Gastrocnemius medialis (tissue), 4 donors: ENCODE results near the gene BCL7B. TPM values are rescaled to one million over a fixed set of nuclear protein-coding genes. Genes with fewer than 3 reads are reported as not detected.
"Not testable (repeated sequence)": the region's sequence is repeated elsewhere in the genome, so short reads cannot be mapped to it uniquely, and the experiment has no call there.

Experiments
- ATAC-seq, 2 donors: fragments of 150-250 bp; one replicate each; pipeline ENCODE4 v1.9.1; 2016
- DNase-seq, 2 donors: peaks; one replicate each; pipeline ENCODE4 v3.0.0-alpha.2; 2019
- H3K27ac ChIP-seq, 4 donors: fragments of 200-600 bp; sonication (generic); 1 replicate in 1 of 4; 2 replicates in 3 of 4; pipeline ENCODE4 v1.5.1; 2016 to 2018; ENCODE audit warnings: mild to moderate bottlenecking in 2 of 4, moderate library complexity in 1 of 4
- H3K27me3 ChIP-seq, 3 donors: fragments of 200-600 bp; sonication (generic) in 2 of 3; 1 replicate in 1 of 3; 2 replicates in 2 of 3; pipeline versions ENCODE4 v1.5.1 to v1.6.0; 2016 to 2019; ENCODE audit warnings: mild to moderate bottlenecking in 1 of 3, moderate library complexity in 1 of 3
- H3K36me3 ChIP-seq, 2 donors: fragments of 200-600 bp; sonication (generic) in 1 of 2; one replicate each; pipeline ENCODE4 v1.5.1; 2017 to 2018
- H3K4me1 ChIP-seq, 2 donors: fragments of 200-600 bp; sonication (generic) in 1 of 2; one replicate each; pipeline ENCODE4 v1.5.1; 2016 to 2017; ENCODE audit warnings: mild to moderate bottlenecking in 2 of 2
- H3K4me3 ChIP-seq, 4 donors: fragments of 200-600 bp; sonication (generic) in 3 of 4; 1 replicate in 1 of 4; 2 replicates in 3 of 4; pipeline ENCODE4 v1.5.1; 2016 to 2019; ENCODE audit warnings: mild to moderate bottlenecking in 2 of 4
- H3K9me3 ChIP-seq, 3 donors: fragments of 200-600 bp; sonication (generic) in 2 of 3; 1 replicate in 1 of 3; 2 replicates in 2 of 3; pipeline ENCODE4 v1.5.1; 2016 to 2019
- POLR2A ChIP-seq, 2 donors: fragments of 450-650 bp; IDR thresholded peaks; one replicate each; pipeline ENCODE4 v1.6.1; 2017; ENCODE audit warnings: antibody characterized with exemption in 2 of 2, mild to moderate bottlenecking in 2 of 2, moderate library complexity in 2 of 2
- in situ Hi-C, 4 donors: fragments of 200-750 bp; cut with MboI; loops; one replicate each; pipeline versions ENCODE4 v1.15.0 to v1.8.0; 2017; ENCODE audit warnings: low sequenced_read_pairs in 4 of 4
- intact Hi-C: fragments of 100-400 bp; cut with DNase I; formaldehyde crosslinking; loops from one replicate; pipeline ENCODE4 v1.15.1; 2023; ENCODE audit warnings: low total_unique reads
- total RNA-seq, 4 donors: library from RNA; depleted of rRNA; stranded (reverse); fragments of >200 nt; gene quantifications; one replicate each; pipeline versions ENCODE4 v1.1.0 to v1.2.3, GENCODE V29; 2016
- TF ChIP-seq, protein P1 (sequence below), 5 experiments: fragments of 450-650 bp in 3 of 5; fragments of 200-600 bp in 2 of 5; sonication (generic) in 2 of 5; IDR thresholded peaks in 4 of 5; conservative IDR thresholded peaks in 1 of 5; 1 replicate in 4 of 5; 2 replicates in 1 of 5; pipeline ENCODE4 v1.5.1; 2016 to 2019; ENCODE audit warnings: antibody characterized with exemption in 5 of 5, mild to moderate bottlenecking in 3 of 5, moderate library complexity in 3 of 5

The BCL7B gene
- total RNA-seq, 4 donors from 2014 or later: 107 to 166 (median 119) TPM

DNA sequence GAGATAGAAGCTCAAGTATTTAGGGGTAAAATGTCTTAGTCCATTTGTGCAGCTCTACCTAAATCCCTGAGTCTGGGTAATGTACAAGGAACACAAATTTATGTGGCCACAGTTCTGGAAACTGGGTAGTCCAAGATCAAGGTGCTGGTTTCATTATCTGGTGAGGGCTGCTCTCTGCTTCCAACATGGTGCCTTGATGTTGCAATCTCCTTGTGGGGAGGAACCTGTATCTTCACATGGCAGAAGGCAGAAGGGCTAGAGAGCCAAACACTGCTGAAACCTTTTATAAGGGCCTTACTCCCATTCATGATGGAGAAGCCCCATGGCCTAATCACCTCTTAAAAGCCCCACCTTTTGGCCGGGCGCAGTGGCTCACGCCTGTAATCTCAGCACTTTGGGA lies 26.7 kb downstream of the BCL7B start:
- Histone ChIP-seq H3K27me3 (no peaks in the 10 kb centered on the region), H3K9me3 (no peaks in the 10 kb centered on the region), H3K4me3 (no peak overlapping the region), H3K27ac (no peak overlapping the region), H3K36me3 (peaks cover 0 to 10% of the 10 kb centered on the region in 2 donors), H3K4me1 (no peaks in the 10 kb centered on the region)
- DNase-seq: no peak
- no peak for TF ChIP-seq POLR2A (IDR thresholded peaks at IDR 0.05)
- TF ChIP-seq, protein P1, sequence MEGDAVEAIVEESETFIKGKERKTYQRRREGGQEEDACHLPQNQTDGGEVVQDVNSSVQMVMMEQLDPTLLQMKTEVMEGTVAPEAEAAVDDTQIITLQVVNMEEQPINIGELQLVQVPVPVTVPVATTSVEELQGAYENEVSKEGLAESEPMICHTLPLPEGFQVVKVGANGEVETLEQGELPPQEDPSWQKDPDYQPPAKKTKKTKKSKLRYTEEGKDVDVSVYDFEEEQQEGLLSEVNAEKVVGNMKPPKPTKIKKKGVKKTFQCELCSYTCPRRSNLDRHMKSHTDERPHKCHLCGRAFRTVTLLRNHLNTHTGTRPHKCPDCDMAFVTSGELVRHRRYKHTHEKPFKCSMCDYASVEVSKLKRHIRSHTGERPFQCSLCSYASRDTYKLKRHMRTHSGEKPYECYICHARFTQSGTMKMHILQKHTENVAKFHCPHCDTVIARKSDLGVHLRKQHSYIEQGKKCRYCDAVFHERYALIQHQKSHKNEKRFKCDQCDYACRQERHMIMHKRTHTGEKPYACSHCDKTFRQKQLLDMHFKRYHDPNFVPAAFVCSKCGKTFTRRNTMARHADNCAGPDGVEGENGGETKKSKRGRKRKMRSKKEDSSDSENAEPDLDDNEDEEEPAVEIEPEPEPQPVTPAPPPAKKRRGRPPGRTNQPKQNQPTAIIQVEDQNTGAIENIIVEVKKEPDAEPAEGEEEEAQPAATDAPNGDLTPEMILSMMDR (IDR thresholded peaks at IDR 0.05 in 4 of 5, conservative IDR thresholded peaks at IDR 0.05 in 1 of 5): no peak
- ATAC-seq: no peak
- in situ Hi-C loops (no loop called here), intact Hi-C loops (no loop called here)

DNA sequence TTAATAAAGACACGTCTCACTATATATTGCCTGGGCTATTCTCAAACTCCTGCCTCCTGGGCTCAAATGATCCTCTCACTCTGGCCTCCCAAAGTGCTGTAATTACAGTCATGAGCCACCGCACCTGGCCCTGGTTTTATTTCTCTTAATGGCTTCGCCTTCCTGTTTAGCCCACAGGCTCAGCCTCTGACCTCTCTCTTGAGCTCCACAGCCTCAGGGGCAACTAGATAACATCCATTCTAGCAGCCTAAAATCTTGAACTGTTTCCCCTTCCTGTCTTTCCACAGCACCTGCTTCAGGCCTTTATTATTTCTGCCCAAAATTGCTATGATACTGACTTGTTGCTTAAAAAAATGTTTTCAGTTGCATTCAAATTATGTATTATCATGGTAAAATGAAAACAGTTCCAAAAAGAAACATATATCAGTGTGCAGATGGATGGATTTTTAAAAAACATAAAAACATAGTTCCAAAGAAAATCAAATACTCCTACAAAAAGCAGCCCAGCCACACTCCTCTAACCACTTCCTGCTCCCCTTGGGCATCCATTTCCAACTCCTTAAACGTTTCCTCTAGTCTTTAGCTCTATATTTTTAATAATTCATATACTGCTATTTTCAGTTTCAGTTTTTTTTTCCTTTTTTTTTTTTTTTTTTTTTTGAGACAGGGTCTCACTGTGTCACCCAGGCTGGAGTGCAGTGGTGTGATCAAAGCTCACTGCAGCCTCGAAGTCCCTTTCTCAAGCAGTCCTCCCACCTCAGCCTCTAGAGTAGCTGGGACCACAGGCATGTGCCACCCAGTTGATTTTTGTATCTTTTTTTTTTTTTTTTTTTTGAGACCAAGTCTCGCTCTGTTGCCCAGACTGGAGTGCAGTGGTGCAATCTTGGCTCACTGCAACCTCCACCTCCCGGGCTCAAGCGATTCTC lies 30.3 kb downstream of the BCL7B start:
- Histone ChIP-seq H3K36me3 (no peaks in the 10 kb centered on the region), H3K27ac (peak overlapping the region in 1 of 4 donors; percentile 18), H3K9me3 (no peaks in the 10 kb centered on the region), H3K27me3 (no peaks in the 10 kb centered on the region), H3K4me3 (no peak overlapping the region), H3K4me1 (peaks cover 0 to 6% of the 10 kb centered on the region in 2 donors)
- in situ Hi-C loops (no loop called here), intact Hi-C loops (no loop called here)
- no peak for TF ChIP-seq POLR2A (IDR thresholded peaks at IDR 0.05)
- TF ChIP-seq, protein P1 (IDR thresholded peaks at IDR 0.05 in 4 of 5, conservative IDR thresholded peaks at IDR 0.05 in 1 of 5): no peak
- ATAC-seq: no peak
- DNase-seq: no peak

DNA sequence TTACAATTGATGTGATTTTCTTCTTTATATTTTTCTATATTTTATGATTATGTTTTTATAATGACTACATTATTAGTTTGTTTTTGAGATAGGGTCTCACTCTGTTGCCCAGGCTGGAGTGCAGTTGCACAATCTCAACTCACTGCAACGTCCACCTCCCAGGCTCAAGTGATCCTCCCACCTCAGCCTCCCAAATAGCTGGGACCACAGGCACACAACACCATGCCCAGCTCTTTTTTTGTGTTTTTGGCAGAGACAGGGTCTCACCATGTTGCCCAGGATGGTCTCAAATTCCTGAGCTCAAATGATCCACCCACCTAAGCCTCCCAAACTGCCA lies 31.4 kb downstream of the BCL7B start:
- intact Hi-C loops, ATAC-seq: not testable (repeated sequence)

DNA sequence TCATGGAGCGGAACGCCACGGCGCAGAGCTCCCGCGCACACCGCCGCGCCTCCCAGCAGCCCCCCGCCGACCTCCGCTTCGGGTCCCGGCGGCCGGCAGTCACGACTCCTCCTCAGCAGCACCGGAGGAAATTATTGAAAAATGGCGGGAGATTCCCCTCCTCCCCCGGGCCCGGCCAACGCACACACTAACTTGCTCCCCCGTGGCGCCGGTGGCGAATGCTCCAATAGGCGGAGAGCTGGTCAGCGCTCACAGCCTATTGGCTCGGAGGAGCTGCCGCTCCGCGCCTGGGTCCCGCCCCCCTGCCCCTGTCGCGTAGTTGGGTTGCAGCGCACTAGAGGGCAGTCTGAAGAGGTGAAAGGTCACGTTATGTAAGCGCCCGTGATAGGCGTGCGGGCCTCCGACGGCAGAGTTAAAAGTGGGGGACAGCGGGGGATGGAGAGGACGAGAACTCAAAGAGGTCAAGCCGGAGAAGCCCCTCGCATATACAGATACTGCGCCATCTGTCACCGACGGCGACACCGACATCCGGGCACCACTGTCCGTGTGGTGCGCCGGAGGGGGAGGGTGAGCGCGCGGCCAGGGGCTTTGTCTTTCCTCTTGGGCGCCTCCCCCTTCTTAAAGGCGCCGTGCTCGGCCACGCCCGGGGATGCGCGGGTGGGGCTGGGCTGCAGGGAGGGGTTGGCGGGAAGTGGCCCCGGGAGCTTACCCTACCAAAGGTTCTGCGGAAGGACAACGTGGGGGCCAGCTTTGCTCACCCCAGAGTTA lies 35.2 kb downstream of the BCL7B start, which contains the start of gene BAZ1B:
TSS of gene BAZ1B (minus strand) at position 189 of the 768 bp plus-strand sequence. CDS start 360 bp downstream, outside the sequence.
- Histone ChIP-seq H3K27ac (peak within 1 kb of the TSS; percentile 88 to 97 (median 94)), H3K4me1 (peaks cover 32 to 41% of the 10 kb centered on the region in 2 donors), H3K36me3 (no peaks in the 10 kb centered on the region), H3K27me3 (no peaks in the 10 kb centered on the region), H3K9me3 (no peaks in the 10 kb centered on the region), H3K4me3 (peak within 1 kb of the TSS; percentile 70 to 84 (median 80))
- peak; percentile 83 to 91 for TF ChIP-seq POLR2A (IDR thresholded peaks at IDR 0.05)
- TF ChIP-seq, protein P1 (IDR thresholded peaks at IDR 0.05 in 4 of 5, conservative IDR thresholded peaks at IDR 0.05 in 1 of 5): peak in 3 of 5 experiments; percentile 19 to 28 (median 25)
- peak; percentile 98 to 99 for DNase-seq
- in situ Hi-C loops: no loop called here
- peak; percentile 95 to 96 for ATAC-seq
- intact Hi-C loops: loop anchor here (1.0 kb wide), 2 partner anchors 35 to 56 kb away; partner anchors contain the start of genes BCL7B and TBL2

More for the DNA sequence above, 31.4 kb downstream of the BCL7B start:
- H3K36me3 ChIP-seq, H3K4me1 ChIP-seq, DNase-seq, in situ Hi-C loops, H3K27me3 ChIP-seq, H3K9me3 ChIP-seq, H3K27ac ChIP-seq, H3K4me3 ChIP-seq: not testable (repeated sequence)
